T-helper 9 cell (primary cell): ENCODE measurements around the gene STK32A.
"Not testable (repeated sequence)": the region's sequence is repeated elsewhere in the genome, so short reads cannot be mapped to it uniquely, and the experiment has no call there.

Source experiments
- DNase-seq: peaks from one replicate; pipeline ENCODE4 v3.0.0-alpha.2; 2020

STK32A gene

DNA sequence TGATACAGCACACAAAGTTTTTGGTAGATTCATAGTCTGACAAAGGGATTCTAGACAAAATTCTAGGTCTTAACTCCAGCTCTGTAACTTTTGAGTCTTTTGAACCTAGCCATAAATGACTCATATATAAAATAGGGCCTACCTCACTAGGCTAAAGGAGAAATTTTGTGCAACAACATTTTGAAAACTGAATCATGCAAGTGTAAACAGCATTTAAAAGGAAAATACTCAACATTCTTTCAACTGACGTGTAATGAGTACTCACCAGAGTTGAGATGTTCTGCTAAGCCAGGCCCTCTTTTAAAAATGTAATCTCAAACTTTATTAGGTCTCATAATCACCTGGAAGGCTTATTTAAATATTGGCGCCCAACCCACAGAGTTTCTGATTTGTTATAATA lies 113.2 kb downstream of the STK32A start:
- DNase-seq, result no peak

- DNase-seq, result no peak
These were observed 113.6 kb downstream of the STK32A start for GRCh38 chr5:147348451-147348850.

DNA sequence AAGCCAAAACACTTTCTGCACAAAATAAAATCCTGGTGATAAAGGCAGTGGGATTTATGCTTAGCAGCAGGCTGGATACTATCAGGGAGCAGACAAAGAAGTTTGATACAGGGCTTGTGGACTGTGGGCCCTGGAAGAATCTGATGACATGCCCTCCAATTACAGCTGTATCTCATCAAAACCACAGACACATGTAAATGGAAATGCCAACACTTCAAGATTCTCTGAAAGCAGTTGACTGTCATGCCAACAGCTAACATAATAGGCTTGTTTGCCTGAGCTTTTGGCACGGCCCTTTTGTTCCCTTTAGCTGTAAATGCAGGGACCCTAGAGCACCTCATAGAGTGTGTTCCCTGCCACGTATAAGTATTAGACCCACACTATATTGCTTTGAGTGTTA lies 114.4 kb downstream of the STK32A start:
- no peak for DNase-seq

- DNase-seq, result no peak
These were observed 124.3 kb downstream of the STK32A start for GRCh38 chr5:147359101-147359500.

DNA sequence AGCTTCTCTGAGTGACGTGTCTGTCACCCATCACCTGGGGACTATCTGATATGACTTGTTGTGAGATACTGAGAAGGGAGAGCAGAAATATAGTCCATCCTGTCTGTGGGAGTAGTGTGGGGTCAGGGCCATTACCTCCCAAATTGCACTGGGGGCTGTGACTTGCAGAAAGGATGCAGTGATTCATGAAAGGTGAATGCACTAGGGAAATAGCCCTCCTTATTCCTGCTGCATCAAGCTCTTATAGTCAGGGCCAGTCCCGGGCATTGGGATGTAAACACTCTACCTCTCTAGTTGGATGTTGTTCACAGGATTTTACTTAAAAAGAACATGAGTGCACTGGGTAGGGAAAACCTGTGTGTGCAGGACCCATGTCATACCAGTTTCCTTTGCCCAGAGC lies 124.8 kb downstream of the STK32A start:
- DNase-seq, result no peak

DNA sequence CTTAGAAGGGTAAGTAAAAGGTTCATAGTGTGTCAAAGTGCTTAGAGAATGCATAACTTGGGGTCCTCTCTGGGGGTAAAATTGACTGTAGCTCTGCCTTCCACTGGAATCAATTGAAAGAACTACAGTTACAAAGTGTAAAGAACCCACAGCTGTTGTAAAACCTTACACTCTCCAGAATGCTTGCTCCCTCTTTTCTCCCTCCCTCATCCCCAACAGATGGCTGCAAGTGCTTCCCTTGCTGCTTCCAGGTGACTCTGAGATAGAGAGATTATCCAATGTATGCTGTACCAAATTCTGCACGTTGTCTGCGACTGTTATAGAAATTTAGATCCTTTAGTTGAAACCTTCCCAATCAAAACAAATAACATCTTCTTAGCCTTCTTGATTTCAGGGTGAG lies 126.0 kb downstream of the STK32A start:
- DNase-seq, result no peak

DNA sequence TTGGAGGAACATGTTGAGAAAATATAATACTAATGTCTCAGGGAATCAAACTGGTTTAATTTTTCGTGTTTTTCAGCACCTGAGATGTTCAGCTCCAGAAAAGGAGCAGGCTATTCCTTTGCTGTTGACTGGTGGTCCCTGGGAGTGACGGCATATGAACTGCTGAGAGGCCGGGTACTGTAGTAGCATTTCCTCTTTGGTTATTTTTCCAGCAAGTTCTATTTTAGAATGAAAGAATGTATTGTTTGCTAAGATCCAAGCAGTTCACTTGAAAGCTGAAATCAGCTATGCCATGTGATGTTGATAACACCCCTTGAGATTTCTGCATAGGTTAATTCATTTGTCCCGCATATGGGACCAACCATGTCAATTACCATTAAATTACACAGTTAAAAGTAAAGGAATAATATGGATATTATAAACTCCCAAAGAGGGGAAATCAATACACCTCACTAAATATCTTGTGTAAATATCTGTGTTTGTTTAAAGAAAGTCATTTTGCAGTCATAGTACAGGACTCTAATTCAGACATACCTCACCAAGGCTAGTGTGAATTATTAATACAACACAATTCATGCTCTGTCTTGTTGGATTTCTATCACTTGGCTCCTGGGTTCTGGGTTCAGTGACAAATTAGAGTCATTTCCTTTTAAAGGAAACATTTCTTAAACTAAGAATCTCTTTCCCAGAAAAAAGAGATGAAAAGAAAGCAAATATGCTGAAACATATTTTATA lies 126.8 kb downstream of the STK32A start:
- DNase-seq, result no peak

DNA sequence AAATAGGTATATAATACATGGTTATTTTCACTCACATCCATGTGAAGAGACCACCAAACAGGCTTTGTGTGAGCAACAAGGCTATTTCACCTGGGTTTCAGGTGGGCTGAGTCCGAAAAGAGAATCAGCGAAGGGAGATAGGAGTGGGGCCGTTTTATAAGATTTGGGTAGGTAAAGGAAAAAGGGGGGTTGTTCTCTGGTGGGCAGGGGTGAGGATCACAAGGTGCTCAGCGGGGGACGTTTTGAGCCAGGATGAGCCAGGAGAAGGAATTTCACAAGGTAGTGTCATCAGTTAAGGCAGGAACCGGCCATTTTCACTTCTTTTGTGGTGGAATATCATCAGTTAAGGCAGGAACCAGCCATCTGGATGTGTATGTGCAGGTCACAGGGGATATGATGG lies 132.6 kb downstream of the STK32A start:
- DNase-seq, result not testable (repeated sequence)

DNA sequence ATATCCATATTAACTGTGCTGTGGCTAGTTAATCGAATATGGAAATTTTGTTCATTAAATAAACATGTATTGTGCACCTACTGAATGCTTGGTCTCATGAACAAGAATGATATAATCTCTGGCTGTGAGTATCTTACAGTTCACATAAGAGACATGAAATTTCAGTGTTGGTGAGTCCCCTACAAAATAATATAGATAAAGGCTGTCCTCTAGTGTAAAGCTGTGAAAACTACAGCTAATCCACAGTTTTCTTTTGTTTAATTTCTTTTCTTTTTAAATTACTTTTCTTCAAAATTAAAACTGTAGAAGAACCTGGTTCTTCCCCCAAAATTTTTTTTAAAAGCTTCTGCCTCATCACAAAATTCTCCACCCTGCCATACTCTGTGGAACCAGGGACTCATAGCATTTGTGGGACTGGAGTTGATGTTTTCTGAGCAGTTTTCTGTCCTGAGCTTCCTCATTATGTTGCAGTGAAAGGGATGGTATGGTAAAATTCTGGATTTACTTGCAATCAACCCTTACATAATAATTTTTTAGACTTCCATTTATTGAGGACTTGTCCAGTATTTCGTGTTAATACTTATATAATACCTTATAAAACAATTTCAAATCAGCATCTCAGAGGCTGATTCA lies 135.0 kb downstream of the STK32A start:
- DNase-seq, result no peak

DNA sequence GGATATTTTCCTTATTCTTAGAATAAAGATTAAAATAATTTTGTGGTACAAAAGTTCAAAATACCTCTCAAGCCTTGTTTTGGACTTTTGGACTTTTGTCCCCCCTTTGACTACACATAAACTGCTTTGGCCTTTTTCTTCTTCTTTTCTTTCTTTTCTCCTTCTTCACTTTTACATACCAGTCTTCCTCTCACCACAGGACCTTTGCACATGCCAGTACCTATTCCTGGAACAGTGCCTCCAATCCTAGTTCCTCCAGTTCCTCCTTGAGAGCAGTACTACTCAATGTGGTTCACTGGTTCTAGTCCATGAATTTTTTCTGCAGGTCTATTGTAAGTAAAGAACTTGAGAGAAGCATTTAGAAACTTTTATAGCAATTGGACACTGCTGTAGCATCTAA lies 136.5 kb downstream of the STK32A start:
- no peak for DNase-seq

GRCh38 chr5:147372191-147372590 lies 137.4 kb downstream of the STK32A start:
- DNase-seq, result no peak

- DNase-seq, result no peak
These were observed 138.5 kb downstream of the STK32A start for GRCh38 chr5:147373328-147373727.

GRCh38 chr5:147375151-147375550 lies 140.3 kb downstream of the STK32A start:
- no peak for DNase-seq

GRCh38 chr5:147377682-147378081 lies 142.9 kb downstream of the STK32A start:
- DNase-seq, result no peak

GRCh38 chr5:147381555-147381954 lies 146.7 kb downstream of the STK32A start:
- DNase-seq, result no peak

GRCh38 chr5:147382776-147383175 lies 147.9 kb downstream of the STK32A start:
- DNase-seq, result no peak

- DNase-seq, result no peak
These were observed 149.7 kb downstream of the STK32A start for GRCh38 chr5:147384346-147385193.

DNA sequence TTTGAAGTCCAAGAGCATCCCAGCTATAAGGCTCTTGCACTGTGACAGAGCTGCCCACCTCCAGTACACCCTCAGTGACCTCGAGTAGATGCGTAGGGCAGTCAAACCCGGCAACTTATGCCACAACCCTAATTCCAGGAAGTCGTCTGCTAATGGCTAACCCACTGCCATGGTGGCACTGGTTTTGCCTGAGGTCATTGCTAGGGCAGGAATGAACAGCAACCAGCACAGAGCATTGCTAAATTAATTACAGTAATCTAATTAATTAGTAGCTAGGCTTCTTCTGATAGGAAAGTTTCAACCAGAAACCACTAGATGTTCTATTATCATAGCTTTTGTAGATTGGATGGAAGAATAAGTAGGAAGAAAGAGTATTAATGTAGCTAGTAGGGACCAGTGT lies 152.3 kb downstream of the STK32A start:
- DNase-seq, result no peak

GRCh38 chr5:147388184-147389108 lies 153.6 kb downstream of the STK32A start:
- no peak for DNase-seq

DNA sequence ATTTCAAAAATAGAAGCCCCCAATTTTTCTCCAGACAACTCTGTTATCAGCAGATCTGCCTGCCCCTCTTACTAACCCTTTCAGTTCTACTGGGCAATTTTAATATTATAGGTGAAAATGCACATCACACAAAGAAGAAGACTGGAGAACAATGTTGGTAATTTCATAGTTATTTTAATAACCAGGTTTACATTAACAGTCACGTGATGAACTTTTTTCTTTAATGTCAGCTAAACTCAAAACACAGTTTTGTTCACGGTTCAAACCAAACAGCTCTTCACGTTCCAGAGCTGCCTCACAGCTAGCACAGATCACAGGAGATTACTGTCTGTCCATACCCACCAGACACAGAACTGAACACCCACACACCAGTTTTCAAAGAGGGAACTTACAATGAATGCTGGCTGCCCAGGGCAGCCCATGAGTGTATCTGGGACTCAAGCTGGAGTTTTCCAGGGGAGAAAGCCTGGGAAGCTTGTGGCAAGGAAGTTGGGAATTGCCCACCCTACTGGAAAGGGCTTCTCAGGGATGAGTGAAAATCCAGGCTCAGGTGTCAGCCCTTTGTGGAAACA lies 155.9 kb downstream of the STK32A start:
- no peak for DNase-seq

DNA sequence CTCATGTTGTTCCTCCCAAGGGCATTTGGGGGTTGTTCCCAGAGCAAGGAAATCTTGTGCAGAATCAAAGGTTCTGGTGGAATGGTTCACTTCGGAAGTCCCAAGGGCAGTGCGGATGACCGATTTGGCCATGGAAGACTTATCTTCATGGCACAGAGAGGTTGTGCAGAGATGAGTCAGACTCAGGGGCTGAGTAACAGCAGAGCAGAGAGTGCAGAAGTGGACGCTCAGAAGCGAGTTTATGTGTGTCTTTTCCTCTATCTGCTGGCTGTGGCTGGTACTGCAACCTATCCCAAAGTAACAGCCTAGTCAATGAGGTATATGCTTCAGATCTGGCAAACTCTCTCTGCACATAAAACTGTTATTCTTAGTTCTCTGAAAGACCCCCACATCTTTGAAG lies 157.0 kb downstream of the STK32A start:
- no peak for DNase-seq
